Mesenchymal stem cell (in vitro differentiated cells and primary cell): Measurements from ENCODE around the gene VRK1.

Experiments
- DNase-seq: peaks from one replicate; pipeline ENCODE4 v3.0.0-alpha.2; 2013
- H2AFZ ChIP-seq: one replicate; pipeline ENCODE4 v1.6.1; 2013; ENCODE audit warnings: low read depth, mild to moderate bottlenecking, control low read depth, inconsistent platforms, low read length, moderate library complexity
- H2AK5ac ChIP-seq: 2 replicates; pipeline ENCODE4 v1.6.1; 2013; ENCODE audit warnings: low read length, moderate library complexity, mild to moderate bottlenecking, inconsistent platforms; ENCODE audit not compliant: severe bottlenecking
- H2BK120ac ChIP-seq: one replicate; pipeline ENCODE4 v1.6.1; 2013; ENCODE audit warnings: low read depth, mild to moderate bottlenecking, inconsistent platforms, low read length, moderate library complexity
- H2BK12ac ChIP-seq, 2 experiments: one replicate each; pipeline ENCODE4 v1.6.1; 2013; ENCODE audit warnings: inconsistent platforms in 2 of 2, low read length in 2 of 2, mild to moderate bottlenecking in 2 of 2, moderate library complexity in 2 of 2, control low read depth in 1 of 2
- H2BK15ac ChIP-seq: one replicate; pipeline ENCODE4 v1.6.1; 2013; ENCODE audit warnings: mild to moderate bottlenecking, low read depth, inconsistent platforms; ENCODE audit not compliant: poor library complexity, severe bottlenecking
- H2BK5ac ChIP-seq: 2 replicates; pipeline ENCODE4 v1.6.1; 2013; ENCODE audit warnings: low read depth, mild to moderate bottlenecking, low read length, control low read depth, inconsistent platforms; ENCODE audit not compliant: poor library complexity, severe bottlenecking
- H3K14ac ChIP-seq, 2 experiments: one replicate each; pipeline ENCODE4 v1.6.1; 2013; ENCODE audit warnings: inconsistent platforms in 2 of 2, low read length in 2 of 2, control low read depth in 1 of 2, mild to moderate bottlenecking in 1 of 2, moderate library complexity in 1 of 2
- H3K18ac ChIP-seq, 2 experiments: one replicate each; pipeline ENCODE4 v1.6.1; 2013; ENCODE audit warnings: inconsistent platforms in 2 of 2, low read length in 2 of 2, control low read depth in 1 of 2, low read depth in 1 of 2, mild to moderate bottlenecking in 1 of 2
- H3K23ac ChIP-seq, 2 experiments: one replicate each; pipeline ENCODE4 v1.6.1; 2013; ENCODE audit warnings: inconsistent platforms in 2 of 2, low read length in 2 of 2, mild to moderate bottlenecking in 2 of 2, moderate library complexity in 2 of 2, control low read depth in 1 of 2
- H3K27ac ChIP-seq: 2 replicates; pipeline ENCODE4 v1.5.1; 2013; ENCODE audit warnings: mild to moderate bottlenecking, moderate library complexity, low read length, control low read depth, inconsistent platforms; ENCODE audit not compliant: poor library complexity, severe bottlenecking
- H3K27me3 ChIP-seq, 2 experiments: 2 replicates each; pipeline versions ENCODE4 v1.6.1 to v1.7.0; 2013; ENCODE audit warnings: low read length in 2 of 2, mild to moderate bottlenecking in 2 of 2, moderate library complexity in 2 of 2, control low read depth in 1 of 2, inconsistent platforms in 1 of 2; ENCODE audit not compliant: control insufficient read depth in 1 of 2, insufficient read depth in 1 of 2
- H3K36me3 ChIP-seq, 2 experiments: 2 replicates each; pipeline versions ENCODE4 v1.6.1 to v1.7.0; 2013; ENCODE audit warnings: low read length in 2 of 2, control low read depth in 1 of 2, inconsistent platforms in 1 of 2, low read depth in 1 of 2, mild to moderate bottlenecking in 1 of 2; ENCODE audit not compliant: insufficient read depth in 2 of 2, control insufficient read depth in 1 of 2
- H3K4ac ChIP-seq, 2 experiments: one replicate each; pipeline ENCODE4 v1.6.1; 2013; ENCODE audit warnings: inconsistent platforms in 2 of 2, low read length in 2 of 2, mild to moderate bottlenecking in 2 of 2, moderate library complexity in 2 of 2, control low read depth in 1 of 2, low read depth in 1 of 2
- H3K4me1 ChIP-seq: 2 replicates; pipeline ENCODE4 v1.6.1; 2013; ENCODE audit warnings: low read depth, low read length, control low read depth; ENCODE audit not compliant: control insufficient read depth, insufficient read depth
- H3K4me2 ChIP-seq: 2 replicates; pipeline ENCODE4 v1.6.1; 2013; ENCODE audit warnings: low read length, mild to moderate bottlenecking, inconsistent platforms; ENCODE audit not compliant: poor library complexity, severe bottlenecking
- H3K4me3 ChIP-seq, 2 experiments: 2 replicates each; pipeline versions ENCODE4 v1.5.1 to v1.7.0; 2013; ENCODE audit warnings: low read length in 2 of 2, mild to moderate bottlenecking in 2 of 2, control low read depth in 1 of 2, low read depth in 1 of 2; ENCODE audit not compliant: insufficient read depth in 1 of 2
- H3K79me1 ChIP-seq: replicated peaks from 2 replicates; pipeline ENCODE4 v1.6.1; 2013; ENCODE audit warnings: mild to moderate bottlenecking, control low read depth, low read length, inconsistent platforms; ENCODE audit not compliant: poor library complexity, severe bottlenecking
- H3K9ac ChIP-seq: 2 replicates; pipeline ENCODE4 v1.7.0; 2013; ENCODE audit warnings: mild to moderate bottlenecking, low read length, moderate library complexity
- H3K9me3 ChIP-seq: 2 replicates; pipeline ENCODE4 v1.7.0; 2013; ENCODE audit warnings: mild to moderate bottlenecking, low read length; ENCODE audit not compliant: control insufficient read depth
- H4K8ac ChIP-seq: one replicate; pipeline ENCODE4 v1.6.1; 2013; ENCODE audit warnings: inconsistent platforms, mild to moderate bottlenecking, low read length, moderate library complexity
- H4K91ac ChIP-seq: one replicate; pipeline ENCODE4 v1.6.1; 2013; ENCODE audit warnings: mild to moderate bottlenecking, low read length, inconsistent platforms
- WGBS: methylation state at CpG from one replicate; pipeline ENCODE4 v1.1.7; 2013; ENCODE audit warnings: mixed read lengths; 5-methylcytosine and 5-hydroxymethylcytosine counted together

Gene VRK1

GRCh38 chr14:96808619-96809406, 11.6 kb downstream of the VRK1 start:
- Histone ChIP-seq H4K91ac (no peak overlapping the region), H3K27ac (no peak overlapping the region), H3K27me3 (no peaks in the 10 kb centered on the region), H3K23ac (no peak overlapping the region), H3K9ac (no peak overlapping the region), H3K79me1 (peaks cover 11% of the 10 kb centered on the region), H3K36me3 (no peaks in the 10 kb centered on the region), H3K4ac (no peak overlapping the region), H3K14ac (no peak overlapping the region), H3K4me2 (no peak overlapping the region), H2BK15ac (no peak overlapping the region), H3K18ac (no peak overlapping the region), H3K4me1 (no peaks in the 10 kb centered on the region), H2BK12ac (no peak overlapping the region), H2AFZ (no peak overlapping the region), H3K4me3 (no peak overlapping the region), H2AK5ac (no peak overlapping the region), H4K8ac (no peak overlapping the region), H3K9me3 (no peaks in the 10 kb centered on the region), H2BK120ac (no peak overlapping the region), H2BK5ac (no peak overlapping the region)
- no peak for DNase-seq
- 93% methylated on average over 3 of the region's 4 CpGs for WGBS

DNA sequence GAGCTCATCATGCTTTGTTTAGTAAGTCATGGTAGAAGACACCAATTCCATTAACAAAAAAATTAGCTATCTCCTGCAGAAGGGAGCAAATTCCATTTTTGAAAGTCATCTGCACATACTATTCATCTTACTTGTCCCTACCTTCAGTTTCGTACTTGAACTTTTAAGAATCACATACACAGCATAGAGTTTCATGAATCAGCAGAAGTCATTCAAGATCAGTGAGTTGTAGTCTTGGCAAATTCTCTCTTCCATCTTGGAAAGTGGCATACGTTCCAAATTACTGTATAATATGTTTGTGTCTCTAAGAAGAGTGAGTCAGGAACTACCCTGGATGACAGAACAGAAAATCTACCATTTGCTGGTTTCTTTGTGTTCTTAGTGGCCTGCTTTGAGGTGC, 14.1 kb downstream of the VRK1 start:
- WGBS, result 92% methylated on average over 2 of the region's 2 CpGs
- H3K18ac ChIP-seq, result no peak overlapping the region
- H4K91ac ChIP-seq, result no peak overlapping the region
- H3K9me3 ChIP-seq, result no peaks in the 10 kb centered on the region
- H3K27me3 ChIP-seq, result no peaks in the 10 kb centered on the region
- no peak overlapping the region for H2BK15ac ChIP-seq
- H3K4ac ChIP-seq, result no peak overlapping the region
- H3K14ac ChIP-seq, result no peak overlapping the region
- H3K36me3 ChIP-seq, result no peaks in the 10 kb centered on the region
- no peak overlapping the region for H3K27ac ChIP-seq
- DNase-seq, result no peak
- peak overlapping the region in 1 of 2 experiments; percentile 8 for H3K4me3 ChIP-seq
- no peak overlapping the region for H2AK5ac ChIP-seq
- H3K4me1 ChIP-seq, result no peaks in the 10 kb centered on the region
- no peak overlapping the region for H4K8ac ChIP-seq
- no peak overlapping the region for H3K4me2 ChIP-seq
- H2AFZ ChIP-seq, result no peak overlapping the region
- H3K9ac ChIP-seq, result peak overlapping the region; percentile 14
- no peak overlapping the region for H3K23ac ChIP-seq
- H2BK120ac ChIP-seq, result no peak overlapping the region
- H2BK5ac ChIP-seq, result no peak overlapping the region
- peaks cover 16% of the 10 kb centered on the region for H3K79me1 ChIP-seq
- no peak overlapping the region for H2BK12ac ChIP-seq

DNA sequence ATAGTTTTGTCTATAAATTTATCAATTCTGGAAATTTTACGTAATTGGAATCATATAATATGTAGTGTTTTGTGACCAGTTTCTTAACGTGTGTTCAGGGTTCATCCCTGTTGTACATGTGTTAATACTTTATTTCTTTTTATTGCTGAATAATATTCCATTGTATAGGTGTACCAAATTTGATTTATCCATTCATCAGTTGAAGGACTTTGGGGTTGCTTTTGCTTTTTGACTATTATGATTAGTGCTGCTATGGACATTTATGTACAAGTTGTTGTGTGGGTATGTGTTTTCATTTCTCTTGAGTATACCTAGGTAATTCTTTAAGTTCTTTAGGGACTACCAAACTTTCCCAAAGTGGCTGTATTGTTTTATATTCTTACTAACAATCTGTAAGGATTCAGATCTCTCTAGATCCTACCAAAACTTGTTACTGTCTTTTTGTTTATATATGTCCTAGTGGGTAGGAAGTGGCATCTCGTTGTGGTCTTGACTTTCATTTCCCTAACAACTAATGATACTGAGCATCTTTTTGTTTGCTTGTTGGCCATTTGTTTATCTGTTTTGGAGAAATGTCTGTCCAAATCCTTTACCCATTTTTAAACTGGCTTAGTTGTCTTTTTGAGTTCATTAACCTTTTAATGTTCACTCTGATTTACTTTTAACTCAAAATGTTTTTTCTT, 14.9 kb downstream of the VRK1 start:
- H2AFZ ChIP-seq, result no peak overlapping the region

GRCh38 chr14:96816281-96816680, 19.1 kb downstream of the VRK1 start:
- Histone ChIP-seq H2BK12ac (no peak overlapping the region), H3K79me1 (peaks cover 24% of the 10 kb centered on the region), H3K23ac (no peak overlapping the region), H3K9ac (no peak overlapping the region), H2BK120ac (no peak overlapping the region), H3K9me3 (no peaks in the 10 kb centered on the region), H2AFZ (no peak overlapping the region), H3K4ac (no peak overlapping the region), H4K91ac (no peak overlapping the region), H2AK5ac (no peak overlapping the region), H2BK15ac (no peak overlapping the region), H3K27ac (no peak overlapping the region), H3K4me1 (no peaks in the 10 kb centered on the region), H3K36me3 (no peaks in the 10 kb centered on the region), H3K18ac (no peak overlapping the region), H2BK5ac (no peak overlapping the region), H3K14ac (no peak overlapping the region), H3K4me3 (no peak overlapping the region), H4K8ac (no peak overlapping the region), H3K27me3 (no peaks in the 10 kb centered on the region), H3K4me2 (no peak overlapping the region)
- WGBS, result 94% methylated on average over 2 of the region's 3 CpGs
- no peak for DNase-seq

More for the DNA sequence above, 14.9 kb downstream of the VRK1 start:
- Histone ChIP-seq H2BK5ac (no peak overlapping the region), H3K36me3 (no peaks in the 10 kb centered on the region), H2BK12ac (no peak overlapping the region), H2AK5ac (no peak overlapping the region), H2BK15ac (no peak overlapping the region), H4K8ac (no peak overlapping the region), H3K4ac (no peak overlapping the region), H3K4me3 (no peak overlapping the region), H3K4me1 (no peaks in the 10 kb centered on the region), H4K91ac (no peak overlapping the region), H3K9me3 (no peaks in the 10 kb centered on the region), H3K23ac (no peak overlapping the region), H3K14ac (no peak overlapping the region), H3K9ac (peak overlapping the region; percentile 14), H3K79me1 (peaks cover 15% of the 10 kb centered on the region), H3K18ac (no peak overlapping the region), H3K27me3 (no peaks in the 10 kb centered on the region), H3K4me2 (no peak overlapping the region), H2BK120ac (no peak overlapping the region), H3K27ac (no peak overlapping the region)
- peak; percentile 25 for DNase-seq
- WGBS, result 100% methylated on average over 1 of the region's 3 CpGs
